Lung (tissue), 12 donors: ENCODE data around the gene FAM3B. TPM values are rescaled to one million over a fixed set of nuclear protein-coding genes. Genes with fewer than 3 reads are reported as not detected.

ENCODE experiments used
- ATAC-seq: fragments of 200-7000 bp; cut with Tn5 transposase; one replicate; pipeline ENCODE4 v1.9.1; 2020; ENCODE audit warnings: moderate number of reproducible peaks; ENCODE audit not compliant: insufficient read depth, low FRiP score
- DNase-seq, 3 donors: peaks; one replicate each; pipeline ENCODE4 v3.0.0-alpha.2; 2013 to 2017
- H3K27ac ChIP-seq, 2 donors: one replicate each; pipeline ENCODE4 v1.5.1; 2013; ENCODE audit warnings: mild to moderate bottlenecking in 2 of 2, moderate library complexity in 2 of 2, control low read depth in 1 of 2, inconsistent platforms in 1 of 2, low read depth in 1 of 2, low read length in 1 of 2
- H3K27me3 ChIP-seq, 3 donors: one replicate each; pipeline ENCODE4 v1.5.1; 2013; ENCODE audit warnings: low read length in 2 of 3; ENCODE audit not compliant: control insufficient read depth in 3 of 3, insufficient read depth in 3 of 3
- H3K36me3 ChIP-seq, 4 donors: one replicate each; pipeline ENCODE4 v1.5.1; 2013; ENCODE audit warnings: low read length in 4 of 4, mild to moderate bottlenecking in 1 of 4, moderate library complexity in 1 of 4; ENCODE audit not compliant: control insufficient read depth in 4 of 4, insufficient read depth in 4 of 4
- H3K4me1 ChIP-seq, 5 donors: one replicate each; pipeline ENCODE4 v1.5.1; 2013; ENCODE audit warnings: low read length in 5 of 5, mild to moderate bottlenecking in 2 of 5, moderate library complexity in 1 of 5; ENCODE audit not compliant: control insufficient read depth in 5 of 5, insufficient read depth in 5 of 5
- H3K4me3 ChIP-seq: one replicate; pipeline ENCODE4 v1.5.1; 2013; ENCODE audit warnings: mild to moderate bottlenecking, control low read depth, moderate library complexity
- H3K9ac ChIP-seq, 2 donors: one replicate each; pipeline ENCODE4 v1.5.1; 2013; ENCODE audit warnings: low read length in 2 of 2, control low read depth in 1 of 2; ENCODE audit not compliant: insufficient read depth in 1 of 2
- H3K9me3 ChIP-seq, 4 donors: one replicate each; pipeline ENCODE4 v1.5.1; 2013; ENCODE audit warnings: low read length in 3 of 4, mild to moderate bottlenecking in 1 of 4, moderate library complexity in 1 of 4; ENCODE audit not compliant: control insufficient read depth in 4 of 4, insufficient read depth in 3 of 4
- WGBS, 2 donors: extraction: QIAGEN DNeasy Blood & Tissue Kit; methylation state at CpG; one replicate each; pipeline ENCODE4 v1.1.7; 2013; 5-methylcytosine and 5-hydroxymethylcytosine counted together
- polyA plus RNA-seq, 2 donors: library from polyadenylated mRNA; stranded (reverse); fragments of 200-250 nt; gene quantifications; one replicate each; pipeline ENCODE4 v1.2.1, GENCODE V29; 2013
- total RNA-seq, 2 donors: library from RNA; depleted of rRNA in 1 of 2; stranded (reverse); fragments of >200 nt in 1 of 2; gene quantifications; one replicate each; pipeline ENCODE4 v1.2.1, GENCODE V29; 2014 to 2021
- TF ChIP-seq, protein P1 (sequence below): IDR thresholded peaks from 2 replicates; pipeline ENCODE4 v1.5.1; 2012; ENCODE audit warnings: mild to moderate bottlenecking; ENCODE audit errors: control extremely low read depth, extremely low read depth
- donor health status: control.
- donor health status: control.
- donor health status: Bipolar disorder and iron deficiency.
- donor health status: healthy.
- donor health status: DM: yes; HTN: yes; CAD: no.

The FAM3B gene
- total and polyA plus RNA-seq, 4 donors: 4.5 to 18.1 (median 9.0) TPM

DNA sequence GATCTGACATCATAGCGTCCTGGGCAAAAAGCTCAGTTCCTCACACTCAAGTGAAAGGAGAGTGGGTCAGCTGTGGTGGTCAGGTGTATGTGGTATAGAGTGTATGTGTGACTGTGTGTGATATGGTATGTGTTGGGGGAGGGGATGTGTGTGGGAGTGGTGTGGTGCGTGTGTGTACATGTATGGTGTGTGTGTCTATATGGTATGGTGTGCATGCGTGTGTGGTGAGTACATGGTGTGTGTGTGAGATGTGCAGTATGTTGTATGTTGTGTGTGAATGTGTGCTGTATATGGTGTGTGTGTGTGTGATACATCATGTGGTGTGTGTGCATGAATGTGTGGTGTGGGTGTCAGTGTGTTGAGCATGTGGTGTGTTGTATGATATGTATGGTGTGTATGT, 20.9 kb downstream of the FAM3B start:
- Histone ChIP-seq H3K36me3 (no peaks in the 10 kb centered on the region), H3K9ac (no peak overlapping the region), H3K4me1 (no peaks in the 10 kb centered on the region), H3K27ac (no peak overlapping the region), H3K9me3 (peaks cover 0 to 11% (median 0%) of the 10 kb centered on the region in 4 donors), H3K4me3 (no peak overlapping the region), H3K27me3 (no peaks in the 10 kb centered on the region)
- DNase-seq (no peak), ATAC-seq (no peak)
- 92 to 96% methylated on average over 3 of the region's 3 CpGs for WGBS, 2 donors
- TF ChIP-seq, protein P1, sequence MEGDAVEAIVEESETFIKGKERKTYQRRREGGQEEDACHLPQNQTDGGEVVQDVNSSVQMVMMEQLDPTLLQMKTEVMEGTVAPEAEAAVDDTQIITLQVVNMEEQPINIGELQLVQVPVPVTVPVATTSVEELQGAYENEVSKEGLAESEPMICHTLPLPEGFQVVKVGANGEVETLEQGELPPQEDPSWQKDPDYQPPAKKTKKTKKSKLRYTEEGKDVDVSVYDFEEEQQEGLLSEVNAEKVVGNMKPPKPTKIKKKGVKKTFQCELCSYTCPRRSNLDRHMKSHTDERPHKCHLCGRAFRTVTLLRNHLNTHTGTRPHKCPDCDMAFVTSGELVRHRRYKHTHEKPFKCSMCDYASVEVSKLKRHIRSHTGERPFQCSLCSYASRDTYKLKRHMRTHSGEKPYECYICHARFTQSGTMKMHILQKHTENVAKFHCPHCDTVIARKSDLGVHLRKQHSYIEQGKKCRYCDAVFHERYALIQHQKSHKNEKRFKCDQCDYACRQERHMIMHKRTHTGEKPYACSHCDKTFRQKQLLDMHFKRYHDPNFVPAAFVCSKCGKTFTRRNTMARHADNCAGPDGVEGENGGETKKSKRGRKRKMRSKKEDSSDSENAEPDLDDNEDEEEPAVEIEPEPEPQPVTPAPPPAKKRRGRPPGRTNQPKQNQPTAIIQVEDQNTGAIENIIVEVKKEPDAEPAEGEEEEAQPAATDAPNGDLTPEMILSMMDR: no peak

DNA sequence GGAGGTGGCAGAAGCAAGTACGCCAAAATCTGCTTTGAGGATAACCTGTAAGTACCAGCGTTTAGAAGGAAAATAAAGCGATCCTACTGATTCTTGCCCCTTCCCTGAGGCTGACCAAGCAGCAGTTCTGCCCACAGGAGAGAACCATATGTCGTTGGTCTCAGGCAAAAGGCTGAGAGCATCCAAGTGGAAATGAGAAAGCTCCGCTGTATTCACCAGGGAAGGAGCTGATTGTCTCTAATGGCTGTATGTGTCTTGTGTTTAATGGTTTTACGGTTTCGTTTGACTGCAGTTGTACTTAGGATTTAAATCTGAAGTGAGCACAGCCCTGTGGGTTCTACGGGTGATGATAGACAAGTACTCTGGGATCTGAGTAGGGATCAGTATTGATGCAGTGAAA, 21.9 kb downstream of the FAM3B start:
- no peaks in the 10 kb centered on the region for H3K27me3 ChIP-seq
- DNase-seq (no peak), ATAC-seq (no peak)
- peaks cover 0 to 11% (median 0%) of the 10 kb centered on the region in 4 donors for H3K9me3 ChIP-seq
- H3K4me3 ChIP-seq: no peak overlapping the region
- no peak overlapping the region for H3K9ac ChIP-seq
- no peaks in the 10 kb centered on the region for H3K36me3 ChIP-seq
- TF ChIP-seq, protein P1: no peak
- no peak overlapping the region for H3K27ac ChIP-seq
- 93 to 94% methylated on average over 8 of the region's 8 CpGs for WGBS, 2 donors
- no peaks in the 10 kb centered on the region for H3K4me1 ChIP-seq

DNA sequence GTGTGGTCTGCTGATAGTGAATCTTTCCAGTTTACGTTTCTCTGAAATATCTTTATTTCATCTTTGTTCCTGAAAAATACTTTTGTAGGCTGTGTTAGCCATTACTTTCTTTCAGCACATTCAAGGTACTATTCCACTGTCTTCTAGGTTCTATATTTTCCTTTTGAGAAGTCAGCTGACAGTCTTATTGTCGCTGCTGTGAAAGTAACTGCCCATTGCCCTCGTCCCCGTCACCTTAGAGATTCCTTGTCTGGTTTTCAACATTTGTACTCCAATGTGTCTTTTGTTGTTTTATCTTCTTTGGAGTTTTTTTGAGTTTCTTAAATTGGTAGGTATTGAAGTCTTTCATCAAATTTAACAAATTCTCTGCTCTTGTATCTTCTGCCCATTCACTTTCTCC, 25.4 kb downstream of the FAM3B start:
- Histone ChIP-seq H3K27ac (no peak overlapping the region), H3K36me3 (no peaks in the 10 kb centered on the region), H3K9ac (no peak overlapping the region), H3K4me1 (no peaks in the 10 kb centered on the region), H3K27me3 (no peaks in the 10 kb centered on the region), H3K9me3 (peaks cover 0 to 4% (median 0%) of the 10 kb centered on the region in 4 donors), H3K4me3 (no peak overlapping the region)
- TF ChIP-seq, protein P1: no peak
- DNase-seq (no peak), ATAC-seq (no peak)
- 95 to 97% methylated on average over 4 of the region's 4 CpGs for WGBS, 2 donors

DNA sequence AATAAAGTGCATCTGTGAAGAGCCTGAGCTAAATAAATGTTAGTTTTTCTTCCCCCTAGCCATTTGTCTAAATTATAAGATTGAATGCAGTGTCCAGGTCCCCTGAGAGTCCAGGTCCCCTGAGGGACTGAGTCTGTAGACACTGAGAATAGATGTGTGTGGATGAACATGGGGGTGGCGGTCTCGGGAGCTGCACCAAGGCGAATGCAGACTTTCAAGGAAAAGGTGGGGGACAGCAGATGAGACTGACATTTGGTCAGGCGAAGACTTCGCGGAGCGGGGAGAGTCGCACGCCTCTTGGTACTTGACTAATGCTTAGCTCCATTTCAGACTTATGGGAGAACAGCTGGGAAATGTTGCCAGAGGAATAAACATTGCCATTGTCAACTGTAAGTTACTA, 27.5 kb downstream of the FAM3B start:
- H3K9ac ChIP-seq: no peak overlapping the region
- H3K4me3 ChIP-seq: no peak overlapping the region
- DNase-seq (no peak), ATAC-seq (no peak)
- no peaks in the 10 kb centered on the region for H3K36me3 ChIP-seq
- no peaks in the 10 kb centered on the region for H3K4me1 ChIP-seq
- no peaks in the 10 kb centered on the region for H3K9me3 ChIP-seq
- TF ChIP-seq, protein P1: no peak
- H3K27ac ChIP-seq: no peak overlapping the region
- 77 to 82% methylated on average over 9 of the region's 9 CpGs for WGBS, 2 donors
- no peaks in the 10 kb centered on the region for H3K27me3 ChIP-seq
